ENCODE data around the gene ATF7. TPM values are rescaled to one million over a fixed set of nuclear protein-coding genes. Genes with fewer than 3 reads are reported as not detected.

Gene ATF7
- total and polyA plus RNA-seq, 4 donors: 16.8 to 43.3 (median 31.7) TPM

DNA sequence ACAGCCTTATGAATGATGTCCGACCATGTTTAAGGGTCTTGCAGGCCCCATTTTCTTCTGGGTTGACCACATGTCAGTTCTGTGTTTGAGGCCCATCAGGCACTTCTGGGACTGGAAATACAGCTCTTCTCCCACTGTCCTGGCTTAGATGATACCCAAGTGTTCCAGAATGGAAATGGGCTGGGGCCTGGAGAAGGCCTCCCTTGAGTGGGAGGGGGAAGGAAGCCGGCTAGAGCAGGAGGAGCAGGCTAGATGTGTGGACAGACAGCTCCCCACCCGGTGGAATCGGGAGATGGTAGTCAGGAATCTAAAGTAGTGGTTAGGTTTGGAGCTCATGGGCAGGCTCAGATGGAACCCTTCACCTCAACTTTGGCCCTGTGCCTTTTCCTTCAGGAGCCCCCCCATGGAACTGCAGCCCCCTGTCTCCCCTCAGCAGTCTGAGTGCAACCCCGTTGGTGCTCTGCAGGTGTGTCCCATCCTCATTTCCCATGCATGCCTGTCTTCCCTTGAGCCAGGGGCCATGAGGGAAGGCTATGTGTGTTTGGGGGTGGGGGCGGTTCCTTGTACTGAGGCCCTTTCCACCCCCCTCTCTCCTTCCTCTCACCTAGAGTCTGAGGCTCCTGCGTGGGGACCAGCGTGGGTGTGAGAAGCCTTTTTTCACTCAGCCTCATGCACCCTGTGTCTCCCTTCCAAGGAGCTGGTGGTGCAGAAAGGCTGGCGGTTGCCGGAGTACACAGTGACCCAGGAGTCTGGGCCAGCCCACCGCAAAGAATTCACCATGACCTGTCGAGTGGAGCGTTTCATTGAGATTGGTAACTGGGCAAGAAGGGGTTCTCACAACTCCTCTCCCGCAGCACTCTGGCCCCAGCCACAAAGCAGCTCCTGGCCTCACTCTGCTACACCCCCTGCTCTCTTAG lies 121.9 kb downstream of the ATF7 start:
- Histone ChIP-seq H3K36me3 (ENCODE audit: control insufficient read depth in 4 of 4, insufficient read depth in 4 of 4, low read length in 4 of 4) (peaks cover 0 to 27% (median 14%) of the 10 kb centered on the region in 4 donors), H3K27ac (ENCODE audit: low read depth in 1 of 2, low read length in 1 of 2) (peak overlapping the region in 1 of 2 donors; percentile 9), H3K9ac (ENCODE audit: insufficient read depth in 1 of 2, low read length in 2 of 2) (peak overlapping the region in 1 of 2 donors; percentile 30), H3K27me3 (ENCODE audit: control insufficient read depth in 3 of 3, insufficient read depth in 3 of 3, low read length in 2 of 3) (no peaks in the 10 kb centered on the region), H3K4me1 (ENCODE audit: control insufficient read depth in 5 of 5, insufficient read depth in 5 of 5, low read length in 5 of 5) (peaks cover 5 to 36% (median 10%) of the 10 kb centered on the region in 5 donors), H3K9me3 (ENCODE audit: control insufficient read depth in 4 of 4, insufficient read depth in 3 of 4, low read length in 3 of 4) (no peaks in the 10 kb centered on the region), H3K4me3 (no peak overlapping the region)
- TF ChIP-seq, protein P1, sequence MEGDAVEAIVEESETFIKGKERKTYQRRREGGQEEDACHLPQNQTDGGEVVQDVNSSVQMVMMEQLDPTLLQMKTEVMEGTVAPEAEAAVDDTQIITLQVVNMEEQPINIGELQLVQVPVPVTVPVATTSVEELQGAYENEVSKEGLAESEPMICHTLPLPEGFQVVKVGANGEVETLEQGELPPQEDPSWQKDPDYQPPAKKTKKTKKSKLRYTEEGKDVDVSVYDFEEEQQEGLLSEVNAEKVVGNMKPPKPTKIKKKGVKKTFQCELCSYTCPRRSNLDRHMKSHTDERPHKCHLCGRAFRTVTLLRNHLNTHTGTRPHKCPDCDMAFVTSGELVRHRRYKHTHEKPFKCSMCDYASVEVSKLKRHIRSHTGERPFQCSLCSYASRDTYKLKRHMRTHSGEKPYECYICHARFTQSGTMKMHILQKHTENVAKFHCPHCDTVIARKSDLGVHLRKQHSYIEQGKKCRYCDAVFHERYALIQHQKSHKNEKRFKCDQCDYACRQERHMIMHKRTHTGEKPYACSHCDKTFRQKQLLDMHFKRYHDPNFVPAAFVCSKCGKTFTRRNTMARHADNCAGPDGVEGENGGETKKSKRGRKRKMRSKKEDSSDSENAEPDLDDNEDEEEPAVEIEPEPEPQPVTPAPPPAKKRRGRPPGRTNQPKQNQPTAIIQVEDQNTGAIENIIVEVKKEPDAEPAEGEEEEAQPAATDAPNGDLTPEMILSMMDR (IDR thresholded peaks at IDR 0.05; ENCODE audit: control extremely low read depth, extremely low read depth): no peak
- WGBS, 2 donors: 80 to 89% methylated on average over 14 of the region's 14 CpGs
- no peak for DNase-seq
- no peak for ATAC-seq (ENCODE audit: insufficient read depth, low FRiP score)

GRCh38 chr12:53502983-53503728 lies 123.0 kb downstream of the ATF7 start:
- peak overlapping the region; percentile 0 to 34 for H3K9ac ChIP-seq (ENCODE audit: insufficient read depth in 1 of 2, low read length in 2 of 2)
- no peaks in the 10 kb centered on the region for H3K27me3 ChIP-seq (ENCODE audit: control insufficient read depth in 3 of 3, insufficient read depth in 3 of 3, low read length in 2 of 3)
- DNase-seq (no peak), ATAC-seq (ENCODE audit: insufficient read depth, low FRiP score) (no peak)
- H3K4me1 ChIP-seq (ENCODE audit: control insufficient read depth in 5 of 5, insufficient read depth in 5 of 5, low read length in 5 of 5): peaks cover 5 to 40% (median 15%) of the 10 kb centered on the region in 5 donors
- no peak overlapping the region for H3K4me3 ChIP-seq
- peaks cover 0 to 27% (median 13%) of the 10 kb centered on the region in 4 donors for H3K36me3 ChIP-seq (ENCODE audit: control insufficient read depth in 4 of 4, insufficient read depth in 4 of 4, low read length in 4 of 4)
- H3K27ac ChIP-seq (ENCODE audit: low read depth in 1 of 2, low read length in 1 of 2): peak overlapping the region in 1 of 2 donors; percentile 72
- H3K9me3 ChIP-seq (ENCODE audit: control insufficient read depth in 4 of 4, insufficient read depth in 3 of 4, low read length in 3 of 4): no peaks in the 10 kb centered on the region
- 71 to 87% methylated on average over 10 of the region's 10 CpGs for WGBS, 2 donors
- TF ChIP-seq, protein P1 (IDR thresholded peaks at IDR 0.05; ENCODE audit: control extremely low read depth, extremely low read depth): no peak

- Histone ChIP-seq H3K27me3 (ENCODE audit: control insufficient read depth in 3 of 3, insufficient read depth in 3 of 3, low read length in 2 of 3) (no peaks in the 10 kb centered on the region), H3K36me3 (ENCODE audit: control insufficient read depth in 4 of 4, insufficient read depth in 4 of 4, low read length in 4 of 4) (peaks cover 0 to 29% (median 13%) of the 10 kb centered on the region in 4 donors), H3K27ac (ENCODE audit: low read depth in 1 of 2, low read length in 1 of 2) (peak overlapping the region; percentile 56 to 99), H3K9ac (ENCODE audit: insufficient read depth in 1 of 2, low read length in 2 of 2) (peak overlapping the region in 1 of 2 donors; percentile 75), H3K4me1 (ENCODE audit: control insufficient read depth in 5 of 5, insufficient read depth in 5 of 5, low read length in 5 of 5) (peaks cover 5 to 40% (median 15%) of the 10 kb centered on the region in 5 donors), H3K9me3 (ENCODE audit: control insufficient read depth in 4 of 4, insufficient read depth in 3 of 4, low read length in 3 of 4) (no peaks in the 10 kb centered on the region), H3K4me3 (no peak overlapping the region)
- ATAC-seq (ENCODE audit: insufficient read depth, low FRiP score): no peak
- WGBS, 2 donors: 54 to 65% methylated on average over 9 of the region's 9 CpGs
- DNase-seq: peak in 1 of 3 donors; percentile 40
- TF ChIP-seq, protein P1 (IDR thresholded peaks at IDR 0.05; ENCODE audit: control extremely low read depth, extremely low read depth): no peak
Observed at GRCh38 chr12:53502331-53502730, 123.9 kb downstream of the ATF7 start.
